NCI-H524 treated with DMSO at 0.1 percent for 48 hours (cell line): Measurements from ENCODE around the gene GRAMD4.
A peak's percentile ranks its signal among the peaks of the same experiment; 100 is the strongest.
"Not testable (repeated sequence)": the region's sequence is repeated elsewhere in the genome, so short reads cannot be mapped to it uniquely, and the experiment has no call there.

Experiments used
- DNase-seq: peaks from one replicate; lab custom pipeline; 2025; lab: John Stamatoyannopoulos, UW

Gene GRAMD4

DNA sequence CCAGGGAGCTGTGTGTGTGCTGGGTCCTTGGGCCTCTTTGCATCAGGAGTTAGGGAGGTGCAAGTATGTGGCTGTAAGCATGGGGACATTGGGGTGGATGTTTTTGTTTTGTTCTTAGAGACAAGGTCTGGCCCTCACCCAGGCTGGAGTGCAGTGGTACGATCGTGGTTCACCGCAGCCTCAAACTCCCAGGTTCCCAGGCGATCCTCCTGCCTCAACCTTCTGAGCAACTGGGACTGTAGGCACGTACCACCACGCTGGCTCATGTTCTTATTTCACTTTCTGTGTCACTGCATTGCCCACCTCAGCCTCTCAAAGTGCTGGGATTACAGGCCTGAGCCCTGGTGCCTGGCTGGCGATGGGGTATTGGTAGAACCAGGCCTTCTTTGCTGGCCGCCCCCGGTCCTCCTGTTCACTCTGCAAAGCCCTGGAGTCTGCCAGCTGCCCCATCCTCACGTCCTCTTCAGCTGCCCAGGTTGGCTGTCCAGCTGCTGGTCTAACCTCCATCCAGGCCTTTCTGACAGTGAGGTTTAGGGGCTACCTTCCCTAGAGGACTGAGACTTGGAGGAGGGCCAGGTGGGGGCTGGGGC is 851 bp upstream of the GRAMD4 start:
- peak; percentile 84 for DNase-seq

DNA sequence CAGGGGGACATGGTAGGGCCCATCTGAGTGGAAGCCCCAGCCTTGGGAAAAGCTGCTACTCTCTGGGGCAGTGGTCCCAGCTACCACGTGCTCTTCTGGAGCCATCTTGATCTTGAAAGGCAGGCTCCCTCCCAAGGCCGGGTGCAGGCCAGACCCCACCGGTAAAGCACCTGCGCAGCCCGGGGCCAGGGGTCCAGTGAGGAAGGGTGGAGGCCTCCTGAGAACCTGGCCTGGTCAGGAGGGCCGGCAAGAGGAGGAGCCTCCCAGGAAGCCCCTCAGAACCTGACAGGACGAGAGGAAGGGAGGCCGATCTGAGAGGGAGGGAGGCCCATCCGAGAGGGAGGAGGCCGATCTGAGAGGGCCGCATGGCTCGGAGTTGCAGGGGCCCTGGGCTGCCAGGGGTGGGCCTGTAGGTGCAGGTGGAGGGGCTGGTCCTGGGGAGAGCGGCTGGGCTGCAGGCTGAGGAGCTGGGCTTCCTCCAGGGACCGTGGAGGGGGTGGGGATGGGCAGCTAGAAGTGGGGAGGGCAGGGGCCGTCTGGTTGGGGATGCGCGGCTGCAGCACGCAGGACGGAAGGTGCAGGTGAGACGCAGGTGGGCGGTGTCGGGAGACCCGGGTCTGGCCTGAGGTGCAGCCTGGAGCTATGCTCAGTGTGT is 529 bp downstream of the GRAMD4 start:
- no peak for DNase-seq

DNA sequence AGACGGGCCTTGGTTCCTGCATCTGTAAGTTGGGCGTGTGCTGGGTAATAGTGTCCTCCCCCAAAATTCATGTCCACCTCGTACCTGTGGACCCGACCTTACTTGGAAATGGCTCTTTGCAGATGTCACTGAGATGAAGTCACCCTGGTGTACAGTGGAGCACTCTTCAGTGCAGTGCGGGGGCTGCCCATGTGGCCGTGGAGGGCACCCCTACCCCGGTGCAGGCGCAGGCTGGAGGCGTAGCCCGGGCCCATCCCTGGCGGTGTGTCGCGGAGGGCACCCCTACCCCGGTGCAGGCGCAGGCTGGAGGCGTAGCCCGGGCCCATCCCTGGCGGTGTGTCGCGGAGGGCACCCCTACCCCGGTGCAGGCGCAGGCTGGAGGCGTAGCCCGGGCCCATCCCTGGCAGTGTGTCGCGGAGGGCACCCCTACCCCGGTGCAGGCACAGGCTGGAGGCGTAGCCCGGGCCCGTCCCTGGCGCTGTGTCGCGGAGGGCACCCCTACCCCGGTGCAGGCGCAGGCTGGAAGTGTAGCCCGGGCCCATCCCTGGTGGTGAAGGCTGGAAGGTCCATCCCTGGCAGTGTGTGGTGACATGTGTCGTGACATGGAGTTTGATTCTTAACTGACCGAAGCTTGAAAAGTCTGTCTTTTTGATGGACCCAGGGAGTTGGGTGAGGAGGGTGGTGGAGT is 1.2 kb downstream of the GRAMD4 start:
- not testable (repeated sequence) for DNase-seq

DNA sequence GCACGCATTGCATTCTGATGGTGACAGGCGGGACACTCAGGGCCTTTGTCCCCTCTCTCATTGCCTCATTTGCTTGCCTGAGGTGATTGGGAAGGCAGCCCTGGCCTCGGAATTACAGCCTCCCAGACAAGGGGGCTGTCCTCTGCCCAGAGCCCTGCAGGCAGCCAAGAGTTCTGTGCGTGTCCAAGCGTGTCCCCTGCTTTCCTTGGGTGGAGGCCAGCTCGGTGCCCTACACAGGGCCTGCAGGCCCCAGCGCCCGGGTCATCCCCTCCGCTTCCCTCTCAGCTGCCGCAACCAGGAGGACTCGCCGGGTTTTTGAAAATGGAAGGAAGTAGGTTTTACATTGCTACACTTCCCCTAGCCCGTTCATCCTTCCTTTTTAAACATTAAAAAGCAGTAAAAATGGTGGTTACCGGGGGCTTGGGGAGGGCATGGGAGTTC is 1.9 kb downstream of the GRAMD4 start:
- DNase-seq: no peak

DNA sequence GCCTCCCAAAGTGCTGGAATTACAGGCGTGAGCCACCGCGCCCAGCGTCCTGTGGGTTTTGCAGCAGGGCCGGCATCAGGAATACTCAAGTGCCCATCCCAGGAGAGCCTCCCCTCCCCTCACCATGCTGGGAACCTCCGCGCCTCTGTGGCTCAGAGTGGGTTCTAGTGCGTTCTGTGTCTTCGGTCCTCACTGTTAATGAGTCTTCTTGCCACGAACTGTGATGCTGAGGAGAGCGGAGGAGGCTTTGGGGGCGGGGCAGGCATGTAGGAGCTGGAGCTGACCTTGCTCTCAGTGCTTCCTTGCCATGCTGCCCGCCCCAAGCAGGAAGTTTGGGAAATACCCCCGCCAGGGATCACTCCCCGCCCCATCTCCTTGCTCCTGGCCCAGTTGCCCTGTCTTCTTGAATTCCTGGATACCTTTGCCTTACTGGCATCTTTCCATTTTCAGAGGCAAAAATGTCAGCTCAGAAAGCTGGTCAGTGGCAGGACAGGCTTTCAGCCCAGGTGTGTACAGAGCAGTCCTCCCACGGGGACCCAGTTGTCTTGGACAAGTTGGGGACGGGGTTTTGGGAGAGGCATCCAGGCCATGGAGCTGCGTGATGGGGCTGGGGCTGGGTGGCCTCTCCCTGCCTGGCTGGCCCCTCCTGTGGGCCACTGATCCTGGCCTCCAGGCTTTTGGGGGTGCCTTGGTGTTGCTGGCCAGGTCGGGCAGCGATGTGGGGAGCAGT is 5.1 kb downstream of the GRAMD4 start:
- no peak for DNase-seq

DNA sequence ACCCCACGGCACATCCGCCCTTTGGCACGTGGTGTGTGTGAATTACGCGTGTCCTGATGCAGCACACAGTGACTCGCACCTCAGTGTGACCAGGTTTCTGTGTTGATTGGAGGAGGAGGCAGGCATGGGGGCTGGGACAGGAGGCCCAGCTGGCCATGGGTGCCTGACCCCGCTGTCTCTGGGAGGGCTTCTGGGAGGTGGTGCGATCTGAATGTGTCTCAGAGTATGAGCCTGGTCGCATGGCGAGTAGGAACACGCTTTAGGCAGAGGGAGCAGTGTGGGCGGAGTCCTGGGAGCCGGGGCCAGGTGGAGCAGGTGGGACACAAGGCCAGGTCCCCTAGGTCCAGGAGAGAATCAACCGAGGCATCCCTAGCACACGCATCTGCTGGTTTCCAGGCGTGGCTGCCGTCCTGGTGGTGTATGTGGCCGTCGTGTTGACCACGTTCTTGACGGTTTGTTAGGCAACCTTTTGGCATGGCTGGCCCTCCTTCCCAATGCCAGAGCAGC is 5.7 kb downstream of the GRAMD4 start:
- no peak for DNase-seq

DNA sequence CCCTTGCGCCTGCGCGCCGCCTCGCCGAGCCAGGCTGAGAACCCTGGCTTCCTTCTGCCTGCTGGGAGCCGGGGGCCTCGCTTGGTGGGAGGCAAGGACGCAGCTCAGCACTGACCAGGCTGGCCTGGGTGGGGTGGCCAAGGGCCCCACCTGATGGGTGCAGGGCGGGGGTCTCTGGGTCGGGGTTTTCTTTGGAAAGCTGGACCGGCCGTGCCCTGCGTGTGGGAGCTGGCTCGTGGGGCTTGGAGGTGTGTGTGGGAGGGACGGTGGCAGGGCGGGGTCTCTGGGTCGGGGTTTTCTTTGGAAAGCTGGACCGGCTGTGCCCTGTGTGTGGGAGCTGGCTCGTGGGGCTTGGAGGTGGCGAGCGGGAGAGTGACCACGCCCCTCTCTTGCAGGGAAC is 6.2 kb downstream of the GRAMD4 start:
- DNase-seq: no peak

DNA sequence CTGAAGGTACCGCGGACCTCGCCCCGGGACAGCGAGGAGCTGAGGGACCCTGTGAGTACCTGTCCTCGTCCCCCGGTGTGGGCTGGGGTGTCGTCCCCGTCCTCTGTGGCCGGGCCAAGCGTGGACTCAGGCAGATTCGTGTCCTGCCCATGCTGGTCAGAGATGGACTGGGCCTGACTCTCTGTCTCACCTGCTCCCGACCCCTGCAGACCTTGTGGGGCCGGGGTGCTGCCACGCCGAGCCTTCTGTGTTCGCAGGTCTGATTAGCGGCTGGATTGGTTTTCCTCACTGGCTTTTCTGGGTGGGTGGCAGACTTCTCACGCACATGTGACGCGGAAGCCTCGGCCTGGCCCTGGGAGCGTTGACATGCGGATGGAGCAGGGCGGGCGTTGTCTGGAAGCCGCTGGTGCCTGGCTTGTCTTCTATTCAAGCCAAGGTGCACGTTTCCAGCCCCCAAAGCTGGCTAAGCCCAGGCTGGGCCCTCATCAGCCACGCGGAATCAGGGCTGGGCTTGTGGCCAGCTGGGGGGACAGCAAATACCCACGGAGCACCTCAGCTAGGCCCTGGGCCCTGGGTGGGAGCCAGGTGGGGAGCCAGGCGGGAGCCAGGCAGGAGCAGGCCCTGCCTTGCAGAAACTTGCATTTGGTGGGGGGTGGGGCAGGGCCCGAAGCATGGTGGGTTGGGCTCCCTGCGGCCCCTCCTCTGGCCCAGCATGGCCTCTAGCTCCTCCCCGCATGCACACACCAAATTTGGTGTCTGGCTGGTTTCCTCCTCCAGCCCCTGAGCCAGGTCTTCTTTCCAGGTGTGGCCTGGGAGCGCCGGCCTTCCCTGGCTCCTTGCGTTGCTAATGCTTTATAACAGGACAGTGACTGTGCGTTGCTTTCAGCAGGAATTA is 7.0 kb downstream of the GRAMD4 start:
- no peak for DNase-seq

DNA sequence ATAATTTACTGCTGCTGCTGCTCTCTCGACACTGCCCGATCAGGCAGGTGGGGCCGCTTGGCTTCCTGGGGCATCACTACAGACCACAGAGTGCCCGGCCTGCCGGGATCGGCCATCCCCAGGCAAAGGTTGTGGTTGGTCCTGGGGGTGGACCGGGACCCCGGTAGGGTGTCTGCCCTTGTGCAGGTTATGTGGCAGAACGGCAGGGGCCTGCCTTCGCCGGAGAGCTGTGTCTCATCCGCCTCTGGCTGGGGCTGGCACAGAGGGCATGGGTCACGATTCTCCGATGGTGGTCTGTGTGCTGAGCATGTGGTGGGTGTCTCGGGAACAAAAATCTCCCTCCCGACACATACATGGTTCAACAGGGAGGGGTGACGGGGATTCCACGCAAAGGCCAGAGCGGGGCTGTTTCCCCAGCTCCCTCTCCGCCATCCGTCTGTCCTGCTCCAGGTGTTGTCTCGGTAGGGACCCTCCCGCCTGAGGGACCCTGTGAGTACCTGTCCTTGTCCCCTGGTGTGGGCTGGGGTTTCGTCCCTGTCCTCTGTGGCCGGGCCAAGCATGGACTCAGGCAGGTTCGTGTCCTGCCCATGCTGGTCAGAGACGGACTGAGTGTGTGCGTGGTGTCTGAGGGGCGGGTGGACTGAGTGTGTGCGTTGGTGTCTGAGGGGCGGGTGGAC is 7.8 kb downstream of the GRAMD4 start:
- DNase-seq: no peak

DNA sequence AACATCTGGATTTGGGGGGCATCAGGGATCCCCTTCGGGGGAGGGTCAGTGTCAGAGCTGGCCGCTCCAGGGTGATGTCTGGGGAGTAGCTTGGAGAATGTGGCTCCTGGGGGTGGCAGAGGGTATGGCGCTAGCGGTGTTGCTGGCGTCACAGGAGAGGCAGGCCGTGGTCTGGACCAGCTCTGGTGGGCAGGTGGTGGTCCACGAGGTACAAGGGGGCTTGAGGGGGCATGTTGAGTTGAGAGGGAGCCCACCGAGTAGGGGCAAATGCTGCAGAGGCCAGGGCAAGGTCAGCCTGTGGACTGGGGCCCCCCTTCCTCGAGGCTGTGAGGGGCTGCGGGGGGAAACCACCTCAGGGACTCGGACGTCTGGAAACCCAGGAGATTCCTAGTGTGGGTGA is 8.6 kb downstream of the GRAMD4 start:
- DNase-seq: no peak

DNA sequence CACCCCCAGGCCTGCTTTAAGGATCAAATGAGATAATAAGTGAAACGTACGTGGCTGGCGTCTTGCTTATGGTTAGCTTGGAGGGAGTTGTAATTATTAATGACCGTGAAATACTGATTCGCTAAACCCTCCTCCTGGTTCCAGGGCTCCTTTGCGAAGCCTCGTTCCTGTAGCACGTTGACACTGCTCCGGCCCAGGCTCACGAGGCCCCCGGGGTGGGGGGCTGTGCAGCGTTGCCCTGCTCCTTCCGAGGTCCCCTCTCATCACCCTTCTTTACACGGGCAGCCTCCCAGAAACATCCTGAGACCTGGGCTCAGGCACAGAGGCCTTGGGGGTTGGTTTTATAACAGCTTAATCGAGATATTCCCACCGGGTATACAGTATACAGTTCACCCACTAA is 9.1 kb downstream of the GRAMD4 start:
- DNase-seq: no peak

DNA sequence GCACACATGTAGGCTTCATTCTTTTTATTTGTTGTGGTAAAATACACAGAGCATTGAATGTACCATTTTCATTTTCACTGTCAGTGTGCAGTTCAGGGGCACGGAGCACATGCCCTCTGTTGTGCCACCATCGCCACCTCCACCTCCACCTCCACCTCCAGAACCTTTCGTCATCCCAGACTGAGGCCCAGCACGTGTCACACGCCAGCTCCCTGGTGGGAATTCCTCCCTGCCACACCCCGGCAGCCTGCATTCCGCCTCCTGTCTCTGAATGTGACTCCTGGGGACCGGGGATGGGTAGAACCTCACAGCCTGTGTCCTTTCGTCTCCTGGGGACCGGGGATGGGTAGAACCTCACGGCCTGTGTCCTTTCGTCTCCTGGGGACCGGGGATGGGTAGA is 10.9 kb downstream of the GRAMD4 start:
- no peak for DNase-seq

DNA sequence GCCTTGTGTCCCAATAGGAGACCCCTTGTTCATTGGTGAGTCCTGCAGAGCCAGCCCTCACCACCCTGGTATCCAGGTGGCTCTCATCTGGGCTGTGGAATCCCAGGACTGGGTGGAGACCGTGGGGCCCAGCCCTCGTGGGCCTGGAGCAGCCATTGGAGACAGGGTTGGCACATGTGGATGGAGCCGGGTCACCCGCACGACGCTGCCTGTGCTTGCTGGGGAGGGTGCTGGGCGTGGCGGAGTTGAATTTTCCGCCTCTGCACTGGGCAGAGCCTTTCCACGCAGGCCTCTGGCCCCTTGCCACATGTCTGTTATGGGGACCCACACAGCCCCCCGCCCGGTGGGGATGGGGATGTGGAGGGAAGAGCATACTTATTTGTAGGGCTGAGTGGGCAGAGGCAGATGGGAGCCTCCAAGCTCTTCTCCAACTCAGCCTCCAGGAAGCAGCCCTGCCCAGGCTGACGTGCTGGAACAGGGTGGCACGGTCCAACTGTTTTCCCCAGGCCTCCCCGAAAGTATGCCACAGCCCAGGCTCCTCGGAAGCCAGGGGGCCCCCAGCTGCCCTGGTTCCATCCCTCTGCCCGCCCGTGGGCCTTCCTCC is 12.6 kb downstream of the GRAMD4 start:
- DNase-seq: no peak

DNA sequence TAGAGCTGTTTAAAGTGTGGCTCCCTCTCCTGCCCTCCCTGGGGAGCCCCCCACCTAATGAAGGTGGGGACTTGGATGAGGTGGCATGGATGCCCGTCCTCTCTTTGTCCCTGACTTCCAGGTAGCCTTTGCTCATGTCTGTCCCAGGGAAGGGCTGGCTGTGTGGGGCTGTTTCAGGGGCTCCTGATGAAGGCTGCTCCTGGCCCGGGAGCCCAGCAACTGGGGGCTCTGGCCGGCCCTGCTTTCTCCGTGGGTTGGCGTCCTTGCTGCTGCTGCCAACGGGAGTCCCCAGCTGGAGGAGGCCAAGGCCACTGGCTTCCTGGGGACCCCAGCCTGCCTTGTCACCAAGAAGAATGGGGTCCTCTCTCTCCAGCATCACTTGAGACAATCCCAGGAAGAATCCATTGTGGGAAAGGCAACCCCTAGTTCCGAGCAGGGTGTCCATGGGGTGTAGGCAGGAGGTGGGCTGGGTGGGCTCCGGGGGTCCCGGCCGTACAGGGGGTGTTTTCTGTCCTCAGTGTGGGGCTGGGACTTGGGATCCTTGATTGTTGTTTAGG is 13.2 kb downstream of the GRAMD4 start:
- no peak for DNase-seq

DNA sequence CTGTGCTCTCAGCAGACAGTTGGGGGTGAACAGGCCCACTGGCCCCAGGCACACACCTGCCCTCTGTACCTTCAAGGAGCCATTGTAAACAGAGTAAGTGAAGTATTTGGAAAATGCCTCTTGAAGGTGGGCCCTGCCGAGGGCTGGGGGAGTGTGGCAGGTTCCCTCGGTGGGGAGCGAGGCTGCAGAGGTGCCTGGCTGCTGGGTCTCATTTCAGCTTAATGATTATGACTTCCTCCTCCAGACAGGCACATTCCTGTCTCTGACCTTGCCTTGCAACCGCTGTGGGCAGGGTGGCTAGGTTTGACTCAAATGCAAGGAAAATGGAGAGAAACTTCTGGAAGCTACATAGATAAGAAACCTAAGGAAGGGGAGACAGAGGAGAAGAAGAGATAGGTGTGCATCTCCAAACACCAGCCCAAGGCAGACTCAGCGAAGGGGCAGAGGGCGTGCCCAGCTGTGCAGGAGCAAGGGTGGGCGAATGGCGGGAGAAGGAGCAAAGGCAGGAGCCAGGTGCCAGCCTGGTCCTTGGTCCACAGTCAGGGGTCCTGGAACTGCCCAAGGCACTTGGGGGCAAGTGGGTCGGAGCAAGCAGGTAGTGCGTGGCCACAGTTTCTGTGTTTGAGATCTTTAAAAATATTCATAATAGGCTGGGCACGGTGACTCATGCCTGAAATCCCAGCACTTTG is 14.0 kb downstream of the GRAMD4 start:
- DNase-seq: no peak

DNA sequence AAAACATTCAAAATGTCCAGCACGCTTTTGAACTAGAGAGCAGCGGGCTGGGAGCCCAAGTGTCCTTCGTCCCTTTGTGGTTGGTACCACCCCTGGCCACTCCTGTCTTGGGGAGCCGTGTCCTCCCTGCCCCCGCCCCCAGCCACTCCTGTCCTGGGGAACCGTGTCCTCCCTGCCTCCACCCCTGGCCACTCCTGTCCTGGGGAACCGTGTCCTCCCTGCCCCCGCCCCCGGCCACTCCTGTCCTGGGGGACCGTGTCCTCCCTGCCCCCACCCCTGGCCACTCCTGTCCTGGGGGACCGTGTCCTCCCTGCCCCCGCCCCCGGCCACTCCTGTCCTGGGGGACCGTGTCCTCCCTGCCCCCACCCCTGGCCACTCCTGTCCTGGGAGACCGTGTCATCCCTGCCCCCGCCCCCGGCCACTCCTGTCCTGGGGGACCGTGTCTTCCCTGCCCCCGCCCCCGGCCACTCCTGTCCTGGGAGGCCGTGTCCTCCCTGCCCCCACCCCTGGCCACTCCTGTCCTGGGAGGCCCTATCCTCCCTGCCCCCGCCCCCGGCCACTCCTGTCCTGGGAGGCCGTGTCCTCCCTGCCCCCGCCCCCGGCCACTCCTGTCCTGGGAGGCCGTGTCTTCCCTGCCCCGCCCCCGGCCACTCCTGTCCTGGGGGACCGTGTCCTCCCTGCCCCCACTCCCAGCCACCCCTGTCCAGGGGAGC is 14.9 kb downstream of the GRAMD4 start:
- DNase-seq: not testable (repeated sequence)

DNA sequence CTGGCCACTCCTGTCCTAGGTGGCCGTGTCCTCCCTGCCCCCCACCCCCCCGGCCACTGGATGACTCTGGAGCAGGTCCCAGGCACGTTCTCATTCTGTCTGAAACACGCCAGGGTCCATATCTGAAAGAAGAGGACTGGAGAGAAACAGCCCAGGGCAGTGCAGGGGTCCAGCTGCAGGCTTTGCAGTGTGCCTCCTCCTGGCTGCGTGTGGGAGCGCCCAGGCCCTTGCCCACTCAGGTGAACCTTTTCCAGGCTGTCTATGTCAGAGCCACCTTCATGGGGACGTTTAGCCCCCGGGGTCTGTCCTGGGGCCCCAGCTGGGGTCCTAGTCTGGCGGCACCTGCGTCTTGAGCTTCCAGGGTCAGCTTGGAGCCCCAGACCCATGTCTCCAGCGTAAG is 15.6 kb downstream of the GRAMD4 start:
- DNase-seq: no peak

DNA sequence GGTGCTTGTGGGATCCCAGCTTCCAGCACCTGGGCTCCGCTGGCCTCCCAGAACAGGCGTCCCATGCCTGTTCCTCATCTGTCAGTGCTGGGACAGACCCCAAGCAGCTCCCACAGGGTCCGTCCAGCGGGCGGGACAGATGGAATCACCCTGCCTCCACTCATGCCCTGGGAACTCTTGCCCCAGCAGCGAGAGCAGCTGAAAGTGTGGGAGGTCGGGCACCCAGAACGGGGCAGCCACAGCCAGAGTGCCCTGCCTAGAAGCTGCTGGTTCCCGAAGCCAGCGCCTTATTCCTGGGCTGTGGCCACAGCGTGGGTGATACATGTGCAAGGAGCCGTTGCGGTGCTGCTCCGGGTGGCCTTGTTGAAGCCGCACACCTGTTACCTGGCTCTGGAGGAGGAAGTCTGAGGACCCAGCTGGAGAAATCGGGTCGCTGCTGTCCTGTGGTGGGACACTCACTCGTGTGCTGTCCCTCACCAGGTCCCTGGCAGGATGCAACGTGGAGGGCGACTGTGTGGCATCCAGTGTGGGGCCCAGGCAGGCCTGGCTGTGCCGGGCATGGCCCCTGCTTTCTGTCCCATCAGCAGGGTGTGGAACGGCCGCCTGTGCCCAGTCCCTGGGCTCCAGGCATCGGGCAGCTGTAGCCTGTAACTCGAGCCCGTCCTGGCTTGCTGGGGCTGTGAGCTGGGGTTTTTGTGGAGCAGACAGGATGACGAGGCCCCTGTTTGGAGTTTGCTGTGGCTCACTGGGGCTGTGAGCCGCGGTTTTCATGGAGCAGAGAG is 16.2 kb downstream of the GRAMD4 start:
- no peak for DNase-seq
